H54 (cell line): ENCODE results near the gene AMY2A.
"Not testable (repeated sequence)": the region's sequence is repeated elsewhere in the genome, so short reads cannot be mapped to it uniquely, and the experiment has no call there.

Source experiments
- DNase-seq: peaks from one replicate; pipeline ENCODE4 v3.0.0; 2011; ENCODE audit warnings: low spot score, mixed read lengths; ENCODE audit not compliant: insufficient read length
- FAIRE-seq: peaks from 3 replicates; lab custom pipeline; 2011; peaks lifted over from hg19 to GRCh38; lab: Jason Lieb, UNC
- POLR2A ChIP-seq: IDR thresholded peaks from 2 replicates; pipeline ENCODE4 v1.6.1; 2011; ENCODE audit warnings: low read depth, mild to moderate bottlenecking, low read length

Gene AMY2A

GRCh38 chr1:103616994-103617477 is at the start of gene AMY2A:
Gene AMY2A (plus strand): TSS chr1:103617427. CDS start chr1:103617441, 14 bp downstream.
- not testable (repeated sequence) for FAIRE-seq, DNase-seq

- DNase-seq (no peak), FAIRE-seq (no peak)
- TF ChIP-seq POLR2A: no peak
Measured at GRCh38 chr1:103569493-103569892, 47.7 kb upstream of the AMY2A start.

- not testable (repeated sequence) for FAIRE-seq, DNase-seq
Measured at GRCh38 chr1:103571289-103571688, 45.9 kb upstream of the AMY2A start, which contains the start of gene AMY2B. Gene AMY2B (plus strand): TSS chr1:103571589. CDS start chr1:103571603, 14 bp downstream.

GRCh38 chr1:103576065-103576464 is 41.2 kb upstream of the AMY2A start:
- FAIRE-seq (no peak), DNase-seq (no peak)
- TF ChIP-seq POLR2A: no peak

- DNase-seq, FAIRE-seq: not testable (repeated sequence)
Measured at GRCh38 chr1:103576784-103577183, 40.4 kb upstream of the AMY2A start.

- no peak for TF ChIP-seq POLR2A
- DNase-seq (no peak), FAIRE-seq (no peak)
Measured at GRCh38 chr1:103582464-103582863, 34.8 kb upstream of the AMY2A start.

- DNase-seq: no peak
- no peak for TF ChIP-seq POLR2A
- no peak for FAIRE-seq
Measured at GRCh38 chr1:103583887-103584286, 33.3 kb upstream of the AMY2A start.

- FAIRE-seq: no peak
- TF ChIP-seq POLR2A: no peak
- no peak for DNase-seq
Measured at GRCh38 chr1:103584537-103584936, 32.7 kb upstream of the AMY2A start.

- peak; percentile 71 for FAIRE-seq
- not testable (repeated sequence) for DNase-seq
Measured at GRCh38 chr1:103602740-103603139, 14.5 kb upstream of the AMY2A start.

GRCh38 chr1:103616362-103616761 is 865 bp upstream of the AMY2A start:
- FAIRE-seq: no peak
- DNase-seq: no peak

GRCh38 chr1:103627436-103627835 is 10.2 kb downstream of the AMY2A start:
- not testable (repeated sequence) for DNase-seq
- peak; percentile 76 for FAIRE-seq

More at GRCh38 chr1:103616362-103616761, 865 bp upstream of the AMY2A start:
- TF ChIP-seq POLR2A: no peak

- not testable (repeated sequence) for FAIRE-seq, DNase-seq
Measured at GRCh38 chr1:103641194-103641593, 24.0 kb downstream of the AMY2A start.

- not testable (repeated sequence) for DNase-seq, FAIRE-seq
Measured at GRCh38 chr1:103643908-103644307, 26.7 kb downstream of the AMY2A start.

GRCh38 chr1:103650305-103650704 is 33.1 kb downstream of the AMY2A start:
- not testable (repeated sequence) for FAIRE-seq, DNase-seq

GRCh38 chr1:103650889-103651288 is 33.7 kb downstream of the AMY2A start:
- not testable (repeated sequence) for FAIRE-seq, DNase-seq

GRCh38 chr1:103654133-103654532 is 36.9 kb downstream of the AMY2A start:
- not testable (repeated sequence) for FAIRE-seq, DNase-seq

- not testable (repeated sequence) for FAIRE-seq
Measured at GRCh38 chr1:103655460-103655859, 38.2 kb downstream of the AMY2A start, which contains the start of gene AMY1A. Gene AMY1A (plus strand): TSS chr1:103655760. CDS start chr1:103656331, 571 bp downstream.

More at GRCh38 chr1:103655460-103655859, 38.2 kb downstream of the AMY2A start, which contains the start of gene AMY1A:
- not testable (repeated sequence) for DNase-seq
